Body of pancreas (tissue), 4 donors: ENCODE data around the gene YAE1.

ENCODE experiments used
- CTCF ChIP-seq, 7 experiments: fragments of 450-650 bp in 4 of 7; fragments of 200-600 bp in 3 of 7; sonication (generic) in 3 of 7; IDR thresholded peaks; one replicate each; pipeline ENCODE4 v1.5.1; 2016 to 2019; ENCODE audit warnings: antibody characterized with exemption in 7 of 7
- POLR2A ChIP-seq, 3 donors: fragments of 450-650 bp; IDR thresholded peaks; one replicate each; pipeline ENCODE4 v1.6.1; 2016; ENCODE audit warnings: antibody characterized with exemption in 3 of 3, mild to moderate bottlenecking in 2 of 3

- no peak for TF ChIP-seq CTCF (IDR thresholded peaks at IDR 0.05)
- TF ChIP-seq POLR2A (IDR thresholded peaks at IDR 0.05), result no peak
Measured at GRCh38 chr7:39553436-39553835, 12.8 kb upstream of the YAE1 start.
